GM13976 (cell line): ENCODE data around the gene RAET1L.
"Not testable (repeated sequence)": the region's sequence is repeated elsewhere in the genome, so short reads cannot be mapped to it uniquely, and the experiment has no call there.

Source experiments
- DNase-seq: peaks from one replicate; pipeline ENCODE4 v3.0.0; 2012; ENCODE audit warnings: low spot score
- in situ Hi-C: fragments of 300-500 bp; cut with MboI; formaldehyde crosslinking; loops from one replicate; pipeline ENCODE4 v1.12.0; 2022; ENCODE audit warnings: low sequenced_read_pairs, mixed read lengths, inconsistent platforms; ENCODE audit not compliant: unreplicated experiment
- TF ChIP-seq, protein P1 (sequence below): IDR thresholded peaks from 2 replicates; pipeline ENCODE4 v1.5.1; 2012; ENCODE audit warnings: borderline replicate concordance, mild to moderate bottlenecking; ENCODE audit not compliant: insufficient read depth; ENCODE audit errors: extremely low read depth, missing control alignments, control extremely low read depth

The RAET1L gene, protein sequence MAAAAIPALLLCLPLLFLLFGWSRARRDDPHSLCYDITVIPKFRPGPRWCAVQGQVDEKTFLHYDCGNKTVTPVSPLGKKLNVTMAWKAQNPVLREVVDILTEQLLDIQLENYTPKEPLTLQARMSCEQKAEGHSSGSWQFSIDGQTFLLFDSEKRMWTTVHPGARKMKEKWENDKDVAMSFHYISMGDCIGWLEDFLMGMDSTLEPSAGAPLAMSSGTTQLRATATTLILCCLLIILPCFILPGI

DNA sequence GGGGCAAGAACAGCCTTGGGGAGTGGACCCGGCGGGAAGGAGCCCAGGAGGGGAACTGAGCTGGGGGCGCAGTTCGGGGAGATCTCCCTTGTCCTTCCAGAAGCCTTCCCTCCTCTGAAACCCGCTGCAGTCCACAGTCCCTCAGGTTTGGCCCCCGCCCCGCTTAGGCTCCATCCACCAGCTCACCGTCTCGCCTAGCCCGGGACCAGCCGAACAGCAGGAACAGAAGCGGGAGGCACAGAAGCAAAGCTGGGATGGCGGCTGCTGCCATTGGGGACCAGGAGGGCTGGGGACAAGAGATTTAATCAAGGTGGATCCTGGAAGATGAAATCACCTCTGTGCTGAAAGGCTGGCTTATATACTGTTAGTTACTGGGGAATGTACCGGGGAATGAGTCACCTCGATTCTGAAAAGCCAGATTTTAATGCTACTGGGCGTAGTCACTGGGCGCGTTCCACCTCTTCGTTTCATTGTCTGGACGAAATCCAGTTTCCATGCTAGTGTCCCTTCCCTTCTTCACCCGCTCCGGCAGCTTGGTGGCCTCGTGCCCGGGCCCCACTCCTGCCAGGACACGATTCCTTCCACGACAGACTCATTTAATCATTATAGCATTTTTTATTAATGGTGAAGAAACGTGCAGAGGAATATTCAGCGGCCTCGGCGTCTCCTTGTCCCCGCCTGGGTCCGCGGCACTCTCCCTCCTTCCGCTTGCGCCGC lies at the start of gene RAET1L:
RAET1L (minus strand) TSS at position 332 of the 717 bp plus-strand sequence; CDS start at position 271, 61 bp downstream.
- in situ Hi-C loops, result no loop called here
- DNase-seq, result no peak
- TF ChIP-seq, protein P1, sequence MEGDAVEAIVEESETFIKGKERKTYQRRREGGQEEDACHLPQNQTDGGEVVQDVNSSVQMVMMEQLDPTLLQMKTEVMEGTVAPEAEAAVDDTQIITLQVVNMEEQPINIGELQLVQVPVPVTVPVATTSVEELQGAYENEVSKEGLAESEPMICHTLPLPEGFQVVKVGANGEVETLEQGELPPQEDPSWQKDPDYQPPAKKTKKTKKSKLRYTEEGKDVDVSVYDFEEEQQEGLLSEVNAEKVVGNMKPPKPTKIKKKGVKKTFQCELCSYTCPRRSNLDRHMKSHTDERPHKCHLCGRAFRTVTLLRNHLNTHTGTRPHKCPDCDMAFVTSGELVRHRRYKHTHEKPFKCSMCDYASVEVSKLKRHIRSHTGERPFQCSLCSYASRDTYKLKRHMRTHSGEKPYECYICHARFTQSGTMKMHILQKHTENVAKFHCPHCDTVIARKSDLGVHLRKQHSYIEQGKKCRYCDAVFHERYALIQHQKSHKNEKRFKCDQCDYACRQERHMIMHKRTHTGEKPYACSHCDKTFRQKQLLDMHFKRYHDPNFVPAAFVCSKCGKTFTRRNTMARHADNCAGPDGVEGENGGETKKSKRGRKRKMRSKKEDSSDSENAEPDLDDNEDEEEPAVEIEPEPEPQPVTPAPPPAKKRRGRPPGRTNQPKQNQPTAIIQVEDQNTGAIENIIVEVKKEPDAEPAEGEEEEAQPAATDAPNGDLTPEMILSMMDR, result no peak

DNA sequence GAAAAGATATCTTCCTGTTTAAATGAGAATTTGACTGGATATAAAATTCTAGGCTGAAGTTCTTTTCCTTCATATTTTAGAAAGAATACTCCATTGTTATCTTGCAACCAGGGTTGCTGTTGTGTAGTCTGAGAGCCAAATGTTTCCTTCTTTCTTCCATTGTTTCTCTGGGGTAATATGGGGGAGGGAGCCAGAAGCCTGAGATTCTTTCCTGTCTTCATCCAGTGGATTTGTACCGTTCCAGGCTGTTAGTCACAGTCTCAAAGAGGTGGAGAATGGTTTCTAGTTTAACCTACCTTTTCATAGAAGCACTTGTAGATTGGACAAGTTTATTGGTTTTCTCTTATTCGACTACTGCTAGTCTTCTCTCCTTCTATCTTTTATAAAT lies 49.7 kb upstream of the RAET1L start:
- in situ Hi-C loops, result no loop called here
- TF ChIP-seq, protein P1, result no peak

DNA sequence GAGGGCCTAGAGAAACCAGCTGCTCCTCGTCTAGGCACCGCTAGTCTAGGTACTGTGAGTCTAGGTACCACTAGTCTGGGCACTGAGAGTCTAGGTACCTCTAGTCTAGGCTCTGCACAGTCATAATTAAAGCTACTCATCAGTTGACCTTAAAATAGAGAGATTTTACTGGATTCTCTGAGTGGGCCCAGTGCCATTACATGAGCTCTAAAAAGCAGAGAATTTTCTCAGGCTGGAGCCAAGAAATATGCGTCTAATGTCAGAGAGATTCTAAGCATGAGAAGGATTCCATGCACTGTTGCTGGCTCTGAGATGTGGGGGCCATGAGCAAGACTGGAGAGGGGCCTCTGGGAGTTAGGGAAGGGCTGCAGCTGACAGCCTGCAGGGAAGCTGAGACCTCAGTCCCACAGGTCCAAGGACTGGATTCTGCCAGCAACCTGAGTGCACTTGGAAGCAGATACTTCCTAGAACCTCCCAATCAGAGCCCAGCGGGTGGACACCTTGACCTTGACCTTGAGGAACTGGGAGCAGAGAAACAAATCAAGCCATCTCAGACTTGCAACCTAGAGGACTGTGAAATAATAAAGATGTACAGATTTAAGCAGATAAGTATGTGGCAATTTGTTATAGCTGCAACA lies 49.2 kb upstream of the RAET1L start:
- DNase-seq, result not testable (repeated sequence)
- in situ Hi-C loops, result loop anchor here (25.0 kb wide), 1 partner anchor 738 kb away; no protein-coding TSS in a partner anchor

More for the DNA sequence above, 49.7 kb upstream of the RAET1L start:
- no peak for DNase-seq

DNA sequence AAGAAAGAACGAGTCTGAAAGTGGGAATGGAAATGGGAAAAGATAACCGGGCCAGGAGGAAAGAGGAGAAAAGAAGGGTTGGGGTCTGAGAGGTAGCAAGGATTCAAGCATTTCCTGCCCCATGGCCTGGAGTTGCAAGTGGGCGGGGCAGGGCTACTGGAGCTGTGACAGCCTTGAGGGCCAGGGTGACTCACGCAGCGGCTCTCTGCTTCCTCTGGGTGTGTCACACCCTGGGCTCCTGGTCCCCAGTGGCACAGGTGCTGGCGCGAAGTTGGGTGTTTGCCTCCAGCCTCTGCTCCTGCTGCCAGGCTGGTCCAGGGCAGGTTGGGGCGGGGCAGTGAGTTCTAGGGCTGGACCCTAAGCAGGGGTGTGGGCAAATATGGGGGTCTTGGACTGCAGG lies 46.9 kb upstream of the RAET1L start:
- DNase-seq, result no peak
- TF ChIP-seq, protein P1, result no peak
- in situ Hi-C loops, result loop anchor here (25.0 kb wide), 1 partner anchor 740 kb away; no protein-coding TSS in a partner anchor

DNA sequence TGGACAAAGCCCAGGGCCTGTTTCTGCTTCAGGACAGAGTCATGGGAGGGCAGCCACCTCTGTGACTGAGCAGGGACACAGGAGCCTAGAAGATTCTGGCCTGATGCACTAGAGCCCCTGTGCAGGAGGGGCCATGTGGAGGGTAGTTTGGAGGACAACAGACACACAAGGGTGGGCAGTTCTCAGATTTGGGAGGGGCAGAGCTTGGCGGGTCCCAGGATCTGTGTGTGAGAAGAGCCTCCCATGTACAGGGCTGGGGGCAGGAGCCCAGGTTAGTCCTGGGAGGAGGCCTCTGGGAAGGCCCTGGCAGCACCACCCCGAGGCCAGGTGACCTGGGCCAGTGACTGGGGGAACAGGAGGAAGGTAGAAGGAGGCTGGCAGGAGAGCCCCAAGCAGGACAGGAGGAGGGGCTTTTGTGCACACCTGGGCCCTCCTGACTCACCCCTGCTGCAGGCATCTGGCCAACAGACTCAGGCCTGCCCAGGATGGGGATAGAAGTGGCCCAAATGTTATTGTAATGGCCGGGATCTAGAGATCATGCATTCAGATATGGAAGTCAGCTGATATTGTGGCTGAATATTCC lies 45.0 kb upstream of the RAET1L start:
- TF ChIP-seq, protein P1, result no peak
- in situ Hi-C loops, result loop anchor here (25.0 kb wide), 1 partner anchor 742 kb away; no protein-coding TSS in a partner anchor
- no peak for DNase-seq

DNA sequence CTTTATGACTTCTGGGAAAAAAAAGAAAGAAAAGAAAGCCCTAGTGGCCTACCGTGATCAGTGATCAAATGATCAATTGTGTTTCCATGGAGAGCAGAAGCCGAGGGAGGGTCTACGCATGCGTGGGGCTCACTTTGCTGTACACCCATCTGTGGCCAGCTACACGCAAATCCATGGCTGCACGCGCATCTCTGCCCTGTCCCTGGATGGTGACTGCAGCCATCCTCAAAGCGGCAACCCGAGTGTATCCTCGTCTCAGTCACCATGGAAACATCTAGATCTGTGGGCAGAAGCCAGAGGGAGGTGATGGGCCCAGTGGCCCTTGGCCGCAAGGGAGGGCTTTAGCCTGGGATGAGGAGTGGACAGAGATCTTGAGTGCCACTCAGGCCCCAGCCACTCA lies 44.4 kb upstream of the RAET1L start:
- in situ Hi-C loops, result loop anchor here (25.0 kb wide), 1 partner anchor 743 kb away; no protein-coding TSS in a partner anchor
- TF ChIP-seq, protein P1, result no peak
- DNase-seq, result no peak
